K562 (cell line): ENCODE data around the gene PTGER4.

ENCODE experiments used
- CCAR2 ChIP-seq: fragments of 200-400 bp; formaldehyde crosslinking; IDR thresholded peaks from 2 replicates; pipeline ENCODE4 v1.6.1; 2017; ENCODE audit warnings: mild to moderate bottlenecking, low read depth, low read length
- CREB3L1 ChIP-seq: fragments of 450-650 bp; IDR thresholded peaks from 2 replicates; pipeline ENCODE4 v1.6.1; 2014; ENCODE audit warnings: low read depth, mild to moderate bottlenecking, moderate library complexity, borderline replicate concordance
- CTBP1 ChIP-seq: fragments of 450-650 bp; IDR thresholded peaks from 2 replicates; pipeline ENCODE4 v1.6.1; 2016; ENCODE audit warnings: borderline replicate concordance
- HCFC1 ChIP-seq: IDR thresholded peaks from 2 replicates; pipeline ENCODE4 v1.6.1; 2012; ENCODE audit warnings: low read depth, low read length, improper control_type of control experiment
- JUND ChIP-seq, 2 experiments: IDR thresholded peaks; 2 replicates in 1 of 2; 3 replicates in 1 of 2; pipeline ENCODE4 v1.6.1; 2011; ENCODE audit warnings: borderline replicate concordance in 2 of 2, low read depth in 2 of 2, low read length in 2 of 2, improper control_type of control experiment in 1 of 2, missing biosample characterization in 1 of 2, missing genetic modification characterization in 1 of 2, missing genetic modification reagents in 1 of 2
- LEF1 ChIP-seq: fragments of 450-650 bp; IDR thresholded peaks from 2 replicates; pipeline ENCODE4 v1.6.1; 2016; ENCODE audit warnings: mild to moderate bottlenecking
- MAZ ChIP-seq, 2 experiments: fragments of 450-650 bp in 1 of 2; sonication (generic) in 1 of 2; formaldehyde crosslinking; IDR thresholded peaks in 1 of 2; conservative IDR thresholded peaks in 1 of 2; 2 replicates each; pipeline versions ENCODE4 v1.4.0 to v1.5.0; 2020; ENCODE audit warnings: mild to moderate bottlenecking in 1 of 2, missing genetic modification reagents in 1 of 2
- ZBTB26 ChIP-seq: fragments of 450-650 bp; formaldehyde crosslinking; IDR thresholded peaks from 2 replicates; pipeline ENCODE4 v1.4.0; 2022; ENCODE audit warnings: missing genetic modification characterization

GRCh38 chr5:40689438-40689837, 9.7 kb downstream of the PTGER4 start:
- TF ChIP-seq LEF1: no peak
- peak; percentile 91 for TF ChIP-seq JUND (IDR thresholded peaks at IDR 0.05; ENCODE audit: borderline replicate concordance, low read depth, low read length)
- TF ChIP-seq JUND (tag; IDR thresholded peaks at IDR 0.05; ENCODE audit: borderline replicate concordance, low read depth, low read length): peak; percentile 94
- TF ChIP-seq MAZ (CRISPR knock-in tag; conservative IDR thresholded peaks at IDR 0.05 in 1 of 2, IDR thresholded peaks at IDR 0.05 in 1 of 2): no peak
- TF ChIP-seq CTBP1: no peak
- TF ChIP-seq CCAR2: no peak
- TF ChIP-seq ZBTB26 (CRISPR knock-in tag): no peak
- TF ChIP-seq CREB3L1: no peak
- no peak for TF ChIP-seq HCFC1
